ENCODE results near the gene ACY1. TPM values are rescaled to one million over a fixed set of nuclear protein-coding genes. Genes with fewer than 3 reads are reported as not detected.
A peak's percentile ranks its signal among the peaks of the same experiment; 100 is the strongest.

The ACY1 gene
- polyA plus RNA-seq, 2 of the 4 experiments (the other 2 are of a cell fraction) = 20.7 to 21.1 TPM

DNA sequence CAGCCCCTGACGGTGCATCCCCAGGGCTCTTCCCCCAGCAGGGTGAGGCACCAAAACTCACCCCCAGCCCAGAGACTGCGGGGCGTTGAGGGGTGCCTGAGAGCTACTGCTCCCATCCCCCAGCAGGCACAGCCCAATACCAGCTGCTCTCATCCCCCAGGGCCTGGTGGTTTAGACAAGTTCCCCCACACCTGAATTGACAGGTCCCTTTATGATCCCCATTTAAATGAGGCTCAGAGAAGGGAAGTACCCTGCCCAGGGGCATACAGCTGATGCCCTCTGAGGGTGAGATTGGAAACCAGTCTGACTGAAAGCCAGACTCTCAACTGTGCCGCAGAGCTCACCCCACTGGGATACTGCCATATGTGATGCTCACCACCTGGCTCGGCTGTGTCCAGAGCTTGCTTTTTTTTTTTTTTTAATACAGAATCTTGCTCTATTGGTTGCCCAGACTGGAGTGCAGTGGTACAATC, 52.9 kb downstream of the ACY1 start:
- no peaks in the 10 kb centered on the region for H3K9me3 ChIP-seq

DNA sequence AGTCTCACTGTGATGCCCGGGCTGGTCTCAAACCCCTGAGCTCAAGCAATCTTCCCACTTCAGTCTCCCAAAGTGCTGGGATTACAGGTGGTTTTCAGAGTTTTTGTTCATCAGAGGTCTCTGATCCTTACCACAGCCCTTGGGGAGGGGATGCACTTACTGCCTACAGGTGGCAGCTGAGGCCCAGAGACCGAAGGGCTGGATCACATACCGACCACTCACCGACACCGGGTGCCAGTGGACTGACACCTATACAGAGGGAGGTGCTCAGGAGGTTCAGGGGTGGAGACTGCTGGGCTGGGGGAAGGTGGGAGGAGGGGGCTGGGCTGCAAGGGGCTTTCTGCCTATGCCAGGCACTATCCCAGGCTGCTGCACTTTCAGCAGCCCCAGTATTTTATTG, 53.5 kb downstream of the ACY1 start:
- Histone ChIP-seq H3K4me2 (no peak overlapping the region), H3K9me3 (no peaks in the 10 kb centered on the region), H3K4me1 (no peaks in the 10 kb centered on the region), H3K27ac (no peak overlapping the region), H3K4me3 (no peak overlapping the region)
- ChIA-PET CTCF (interaction anchor here (0.6 to 2.6 kb wide), 9 partner anchors 11 to 243 kb away, joined by 3 to 11 read pairs (median 4); no protein-coding TSS in a partner anchor), POLR2A (no interaction called here)
- no peak for TF ChIP-seq GATA3 (IDR thresholded peaks at IDR 0.05; ENCODE audit: borderline replicate concordance)
- no peak for TF ChIP-seq RNF2 (IDR thresholded peaks at IDR 0.05; ENCODE audit: borderline replicate concordance, low read depth)
- TF ChIP-seq CHD4 (IDR thresholded peaks at IDR 0.05; ENCODE audit: borderline replicate concordance) = no peak
- 0 out of 5 replicates have a peak, but pooled peaks of 1 of the 2 experiments have one; percentile 8 for TF ChIP-seq RAD21 (conservative IDR thresholded peaks at IDR 0.05 in 1 of 2, IDR thresholded peaks at IDR 0.05 in 1 of 2)
- TF ChIP-seq, protein P1, sequence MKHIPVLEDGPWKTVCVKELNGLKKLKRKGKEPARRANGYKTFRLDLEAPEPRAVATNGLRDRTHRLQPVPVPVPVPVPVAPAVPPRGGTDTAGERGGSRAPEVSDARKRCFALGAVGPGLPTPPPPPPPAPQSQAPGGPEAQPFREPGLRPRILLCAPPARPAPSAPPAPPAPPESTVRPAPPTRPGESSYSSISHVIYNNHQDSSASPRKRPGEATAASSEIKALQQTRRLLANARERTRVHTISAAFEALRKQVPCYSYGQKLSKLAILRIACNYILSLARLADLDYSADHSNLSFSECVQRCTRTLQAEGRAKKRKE (CRISPR knock-in tag; IDR thresholded peaks at IDR 0.05; ENCODE audit: low read depth) = no peak
- DNase-seq (ENCODE audit: low read depth in 1 of 2, low spot score in 1 of 2) (no peak), FAIRE-seq (no peak), ATAC-seq (peak in 1 of 2 experiments; percentile 36; a peak in 1 of 6 replicates)
- 67% methylated on average over 1 of the region's 5 CpGs for WGBS (ENCODE audit: missing lambda C conversion rate)

More for the DNA sequence above, 52.9 kb downstream of the ACY1 start:
- TF ChIP-seq, protein P2, sequence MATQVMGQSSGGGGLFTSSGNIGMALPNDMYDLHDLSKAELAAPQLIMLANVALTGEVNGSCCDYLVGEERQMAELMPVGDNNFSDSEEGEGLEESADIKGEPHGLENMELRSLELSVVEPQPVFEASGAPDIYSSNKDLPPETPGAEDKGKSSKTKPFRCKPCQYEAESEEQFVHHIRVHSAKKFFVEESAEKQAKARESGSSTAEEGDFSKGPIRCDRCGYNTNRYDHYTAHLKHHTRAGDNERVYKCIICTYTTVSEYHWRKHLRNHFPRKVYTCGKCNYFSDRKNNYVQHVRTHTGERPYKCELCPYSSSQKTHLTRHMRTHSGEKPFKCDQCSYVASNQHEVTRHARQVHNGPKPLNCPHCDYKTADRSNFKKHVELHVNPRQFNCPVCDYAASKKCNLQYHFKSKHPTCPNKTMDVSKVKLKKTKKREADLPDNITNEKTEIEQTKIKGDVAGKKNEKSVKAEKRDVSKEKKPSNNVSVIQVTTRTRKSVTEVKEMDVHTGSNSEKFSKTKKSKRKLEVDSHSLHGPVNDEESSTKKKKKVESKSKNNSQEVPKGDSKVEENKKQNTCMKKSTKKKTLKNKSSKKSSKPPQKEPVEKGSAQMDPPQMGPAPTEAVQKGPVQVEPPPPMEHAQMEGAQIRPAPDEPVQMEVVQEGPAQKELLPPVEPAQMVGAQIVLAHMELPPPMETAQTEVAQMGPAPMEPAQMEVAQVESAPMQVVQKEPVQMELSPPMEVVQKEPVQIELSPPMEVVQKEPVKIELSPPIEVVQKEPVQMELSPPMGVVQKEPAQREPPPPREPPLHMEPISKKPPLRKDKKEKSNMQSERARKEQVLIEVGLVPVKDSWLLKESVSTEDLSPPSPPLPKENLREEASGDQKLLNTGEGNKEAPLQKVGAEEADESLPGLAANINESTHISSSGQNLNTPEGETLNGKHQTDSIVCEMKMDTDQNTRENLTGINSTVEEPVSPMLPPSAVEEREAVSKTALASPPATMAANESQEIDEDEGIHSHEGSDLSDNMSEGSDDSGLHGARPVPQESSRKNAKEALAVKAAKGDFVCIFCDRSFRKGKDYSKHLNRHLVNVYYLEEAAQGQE (IDR thresholded peaks at IDR 0.05) = no peak
- H3K4me3 ChIP-seq = no peak overlapping the region
- no peak for ATAC-seq
- WGBS (ENCODE audit: missing lambda C conversion rate) = 100% methylated on average over 2 of the region's 5 CpGs
- FAIRE-seq = no peak
- no peak overlapping the region for H3K4me2 ChIP-seq
- no peaks in the 10 kb centered on the region for H3K4me1 ChIP-seq
- ChIA-PET POLR2A (no interaction called here), CTCF (interaction anchor here (0.6 to 2.6 kb wide), 8 partner anchors 11 to 244 kb away, joined by 3 to 11 read pairs (median 4); no protein-coding TSS in a partner anchor)
- no peak for DNase-seq (ENCODE audit: low read depth in 1 of 2, low spot score in 1 of 2)
- no peak overlapping the region for H3K27ac ChIP-seq

DNA sequence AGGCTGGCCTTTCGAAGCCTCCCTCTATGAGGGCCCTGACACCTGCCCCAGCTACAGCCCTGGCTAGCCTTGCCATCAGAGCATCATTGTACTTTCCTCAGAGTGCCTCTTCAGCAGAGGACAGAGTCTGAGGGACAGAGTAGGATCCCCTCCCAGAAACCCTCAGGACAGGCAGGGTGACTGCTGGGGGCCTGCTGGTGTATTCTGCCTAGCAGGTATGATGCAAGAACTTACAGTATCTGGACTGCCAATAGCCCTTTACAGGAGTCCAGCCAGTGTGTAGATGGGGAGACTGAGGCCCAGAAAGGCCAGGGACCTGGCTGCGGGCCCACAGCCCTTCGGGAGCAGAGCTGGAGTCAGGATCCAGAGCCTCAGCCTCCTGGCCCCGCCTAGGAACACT, 54.0 kb downstream of the ACY1 start:
- POLR2A ChIA-PET = no interaction called here

More for the DNA sequence above, 54.0 kb downstream of the ACY1 start:
- ATAC-seq = no peak
- TF ChIP-seq GATA3 (IDR thresholded peaks at IDR 0.05; ENCODE audit: borderline replicate concordance) (no peak), RNF2 (IDR thresholded peaks at IDR 0.05; ENCODE audit: borderline replicate concordance, low read depth) (no peak), HDAC2 (IDR thresholded peaks at IDR 0.05) (no peak), CBX8 (IDR thresholded peaks at IDR 0.05) (no peak), ZFP36 (IDR thresholded peaks at IDR 0.05; ENCODE audit: borderline replicate concordance, partially characterized antibody) (no peak), MAFK (IDR thresholded peaks at IDR 0.05; ENCODE audit: partially characterized antibody) (no peak), HEYL (CRISPR knock-in tag; IDR thresholded peaks at IDR 0.05) (no peak), SMC3 (IDR thresholded peaks at IDR 0.05) (no peak), CHD2 (IDR thresholded peaks at IDR 0.05; ENCODE audit: low read length, partially characterized antibody) (no peak), CHD4 (IDR thresholded peaks at IDR 0.05; ENCODE audit: borderline replicate concordance) (no peak), ZC3H11A (IDR thresholded peaks at IDR 0.05) (no peak), TFCP2L1 (CRISPR knock-in tag; IDR thresholded peaks at IDR 0.05) (no peak), ZNF302 (CRISPR knock-in tag; IDR thresholded peaks at IDR 0.05) (no peak), NR3C1 (IDR thresholded peaks at IDR 0.05) (no peak), SREBF2 (IDR thresholded peaks at IDR 0.05) (no peak), HOXB13 (CRISPR knock-in tag; IDR thresholded peaks at IDR 0.05; ENCODE audit: low read depth) (no peak), PHF8 (IDR thresholded peaks at IDR 0.05; ENCODE audit: borderline replicate concordance, low read depth) (no peak), FOXS1 (CRISPR knock-in tag; IDR thresholded peaks at IDR 0.05) (no peak)
- TF ChIP-seq, protein P2 (IDR thresholded peaks at IDR 0.05) = no peak
- TF ChIP-seq, protein P3, sequence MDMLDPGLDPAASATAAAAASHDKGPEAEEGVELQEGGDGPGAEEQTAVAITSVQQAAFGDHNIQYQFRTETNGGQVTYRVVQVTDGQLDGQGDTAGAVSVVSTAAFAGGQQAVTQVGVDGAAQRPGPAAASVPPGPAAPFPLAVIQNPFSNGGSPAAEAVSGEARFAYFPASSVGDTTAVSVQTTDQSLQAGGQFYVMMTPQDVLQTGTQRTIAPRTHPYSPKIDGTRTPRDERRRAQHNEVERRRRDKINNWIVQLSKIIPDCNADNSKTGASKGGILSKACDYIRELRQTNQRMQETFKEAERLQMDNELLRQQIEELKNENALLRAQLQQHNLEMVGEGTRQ (IDR thresholded peaks at IDR 0.05) = no peak
- DNase-seq (ENCODE audit: low read depth in 1 of 2, low spot score in 1 of 2) = no peak
- Histone ChIP-seq H3K9me3 (no peaks in the 10 kb centered on the region), H3K4me1 (no peaks in the 10 kb centered on the region), H3K27ac (no peak overlapping the region), H3K4me3 (no peak overlapping the region), H3K4me2 (no peak overlapping the region)
- FAIRE-seq = no peak
- WGBS (ENCODE audit: missing lambda C conversion rate) = 80% methylated on average over 1 of the region's 4 CpGs
- CTCF ChIA-PET = interaction anchor here (0.6 to 2.6 kb wide), 10 partner anchors 9 to 199 kb away, joined by 3 to 11 read pairs (median 4); no protein-coding TSS in a partner anchor

Data from A549 (cell line).